HG02885 (cell line): ENCODE measurements around the gene GARIN3.
"Not testable (repeated sequence)": the region's sequence is repeated elsewhere in the genome, so short reads cannot be mapped to it uniquely, and the experiment has no call there.

Experiments used
- ATAC-seq: cut with Tn5 transposase; IDR thresholded peaks from one replicate; pipeline ENCODE4 v1.9.1; 2021; ENCODE audit warnings: mild to moderate bottlenecking; ENCODE audit not compliant: unreplicated experiment, poor library complexity

The GARIN3 gene

GRCh38 chr5:157186309-157187045 is 20.4 kb upstream of the GARIN3 start:
- ATAC-seq = no peak

GRCh38 chr5:157185122-157185521 is 19.1 kb upstream of the GARIN3 start:
- not testable (repeated sequence) for ATAC-seq

DNA sequence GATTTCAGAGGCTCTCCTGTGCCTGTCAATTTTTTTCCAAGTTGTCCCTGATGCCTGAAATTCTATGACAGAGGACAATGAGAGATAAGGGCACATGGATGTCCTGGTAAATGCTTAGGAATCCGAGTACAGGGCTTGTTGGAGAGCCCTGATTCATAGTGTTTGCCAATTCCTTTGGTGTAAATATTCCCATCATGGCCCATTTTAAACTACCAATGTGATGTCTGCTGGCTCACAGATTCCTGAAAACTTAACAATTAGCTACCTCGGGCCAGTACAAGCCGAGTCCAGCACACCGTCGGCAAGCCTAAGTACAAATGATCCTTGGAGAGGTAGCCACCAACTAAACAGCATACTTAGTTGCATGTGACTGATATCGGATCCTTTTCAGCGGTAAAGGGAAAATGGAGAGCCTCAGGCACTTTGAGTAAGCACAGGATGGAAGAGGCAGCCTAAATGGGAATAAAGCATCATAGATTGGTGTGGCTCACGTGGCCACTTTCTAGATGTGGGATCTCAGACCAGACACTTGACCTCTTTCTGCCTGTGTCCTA is 18.1 kb upstream of the GARIN3 start:
- ATAC-seq = no peak

GRCh38 chr5:157182143-157182757 is 16.2 kb upstream of the GARIN3 start:
- no peak for ATAC-seq

GRCh38 chr5:157180374-157181264 is 14.6 kb upstream of the GARIN3 start, which contains the start of gene ITK:
Gene ITK (plus strand): TSS chr5:157180840. CDS start chr5:157180978, 138 bp downstream.
- ATAC-seq = no peak

DNA sequence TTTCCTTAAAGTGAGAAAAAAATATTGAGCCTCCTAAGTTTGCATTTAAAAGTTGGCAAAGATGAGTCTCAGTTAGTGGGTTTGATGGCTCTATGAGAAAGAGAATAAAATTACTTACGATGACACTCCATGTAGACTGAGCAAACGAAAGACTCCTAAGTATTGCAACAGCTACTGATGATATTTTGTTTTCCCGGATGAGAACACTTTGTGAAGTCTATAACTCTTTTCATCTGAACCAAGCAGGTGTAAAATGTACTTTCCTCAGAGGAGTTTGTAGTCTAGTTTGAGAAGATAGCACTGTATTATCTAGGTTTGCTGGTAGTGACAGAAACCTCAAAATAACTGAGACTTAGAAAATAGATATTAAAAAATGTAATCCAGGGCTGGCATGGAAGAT is 12.9 kb upstream of the GARIN3 start:
- ATAC-seq = no peak

GRCh38 chr5:157177953-157178352 is 11.9 kb upstream of the GARIN3 start:
- ATAC-seq = no peak

GRCh38 chr5:157175071-157175612 is 9.1 kb upstream of the GARIN3 start:
- no peak for ATAC-seq

DNA sequence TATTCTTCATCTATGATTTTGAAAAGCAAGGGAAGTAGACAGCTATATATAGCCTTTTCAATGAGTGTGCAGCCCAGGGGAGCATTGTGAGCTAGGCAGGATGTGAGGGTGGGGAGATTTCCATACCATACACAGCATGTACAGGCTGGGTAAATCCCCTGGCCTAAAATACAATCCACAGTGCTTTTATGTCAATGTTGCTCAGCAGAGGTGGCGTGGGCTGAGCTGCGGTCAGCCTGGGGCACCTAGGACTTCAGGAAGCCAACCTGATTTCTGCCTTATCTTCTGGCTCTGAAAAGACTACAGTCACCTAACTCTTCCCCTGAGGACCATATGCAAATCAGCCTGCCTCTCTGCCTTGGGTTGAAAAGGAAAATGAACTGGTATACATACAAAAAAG is 6.3 kb upstream of the GARIN3 start:
- peak; percentile 99 for ATAC-seq

DNA sequence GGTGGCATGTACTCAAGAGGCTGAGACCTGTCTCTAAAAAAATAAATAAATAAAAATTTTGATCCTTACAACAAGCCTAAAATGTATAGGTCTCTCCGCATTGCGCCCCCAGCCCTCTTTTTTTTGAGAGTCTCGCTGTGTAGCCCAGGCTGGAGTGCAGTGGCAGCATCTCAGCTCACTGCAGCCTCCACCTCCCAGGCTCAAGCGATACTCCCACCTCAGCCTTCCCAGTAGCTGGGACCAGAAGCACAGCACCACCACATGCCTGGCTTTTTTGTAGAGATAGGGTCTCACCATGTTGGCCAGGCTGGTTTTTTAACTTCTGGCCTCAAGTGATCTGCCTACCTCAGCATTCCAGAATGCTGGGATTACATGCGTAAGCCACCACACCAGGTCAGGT is 2.2 kb upstream of the GARIN3 start:
- no peak for ATAC-seq

- no peak for ATAC-seq
Observed at GRCh38 chr5:157167214-157167621, 1.2 kb upstream of the GARIN3 start.

- ATAC-seq = no peak
Observed at GRCh38 chr5:157165668-157166067, 396 bp downstream of the GARIN3 start.

- no peak for ATAC-seq
Observed at GRCh38 chr5:157165261-157165660, 803 bp downstream of the GARIN3 start.

GRCh38 chr5:157164521-157164920 is 1.5 kb downstream of the GARIN3 start:
- no peak for ATAC-seq

GRCh38 chr5:157162919-157163510 is 3.0 kb downstream of the GARIN3 start:
- no peak for ATAC-seq

DNA sequence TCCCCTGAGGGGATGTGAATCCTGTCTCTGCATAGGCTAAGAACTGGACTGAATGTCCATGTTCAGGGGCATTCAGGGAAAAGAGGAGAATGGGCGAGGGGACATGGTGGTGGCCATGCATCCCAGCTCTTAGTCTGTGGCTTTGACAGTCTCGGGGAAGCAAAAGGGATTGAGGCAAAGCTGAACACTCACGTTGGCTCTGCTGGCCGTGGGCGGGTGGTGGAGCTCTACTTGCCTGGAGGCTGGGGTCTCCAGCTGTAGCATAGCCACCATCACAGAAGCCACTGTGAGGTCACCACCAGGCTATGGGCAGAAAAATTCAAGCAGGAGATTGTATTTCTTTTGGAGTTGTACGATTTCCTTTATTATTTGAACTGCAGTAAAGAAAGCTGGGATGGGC is 4.1 kb downstream of the GARIN3 start:
- ATAC-seq = no peak

DNA sequence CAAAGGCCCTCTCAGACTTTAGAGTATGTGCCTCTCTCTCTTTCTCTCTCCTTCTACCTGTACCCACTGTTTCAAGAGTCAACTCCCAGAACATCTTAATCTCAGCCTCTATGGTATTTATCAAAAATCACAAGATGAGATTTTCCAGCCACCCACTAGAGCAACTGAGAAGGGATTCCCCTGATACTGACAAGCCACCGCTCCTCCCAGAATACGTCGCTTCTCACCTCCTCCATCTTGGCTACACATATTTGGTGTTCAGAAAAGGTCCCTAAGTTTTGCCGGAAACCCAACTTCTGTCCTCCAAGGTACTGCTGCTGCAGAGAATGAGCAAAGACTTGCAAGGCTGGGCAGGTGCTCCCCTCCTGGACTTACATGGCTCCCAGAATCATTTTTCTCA is 6.1 kb downstream of the GARIN3 start:
- ATAC-seq = no peak

DNA sequence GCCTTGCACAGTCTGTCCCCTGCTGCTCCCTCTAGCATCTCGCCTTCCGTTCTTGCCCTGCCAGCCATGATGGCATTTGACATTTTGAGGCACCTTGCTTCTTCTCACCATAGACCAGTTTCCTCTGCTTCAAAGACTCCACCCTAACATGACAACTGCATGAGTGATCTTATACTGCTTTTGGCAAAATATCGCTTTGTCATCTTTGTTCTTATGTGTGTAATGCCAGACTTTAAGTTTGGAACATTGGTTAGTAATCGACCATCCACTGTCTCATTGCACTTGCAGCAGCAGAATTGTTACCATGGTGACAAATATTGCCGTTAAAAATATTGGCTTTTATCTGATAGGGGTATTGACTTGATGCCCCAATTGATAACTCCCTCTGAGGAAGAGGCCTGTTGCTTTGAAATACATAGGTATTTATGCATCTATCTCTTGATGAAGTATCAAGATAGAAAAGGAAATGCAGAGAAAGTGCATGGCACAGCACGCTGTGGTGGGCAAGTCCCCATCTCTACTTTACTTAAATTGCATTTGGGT is 6.8 kb downstream of the GARIN3 start:
- ATAC-seq = no peak

GRCh38 chr5:157157293-157157891 is 8.7 kb downstream of the GARIN3 start:
- ATAC-seq = no peak
